GM12878 (cell line): ENCODE data around the gene GPM6B. TPM values are rescaled to one million over a fixed set of nuclear protein-coding genes. Genes with fewer than 3 reads are reported as not detected.
A peak's percentile ranks its signal among the peaks of the same experiment; 100 is the strongest.

ENCODE experiments used
- CREB1 ChIP-seq: IDR thresholded peaks from 2 replicates; pipeline ENCODE4 v1.6.1; 2012; ENCODE audit warnings: low read depth, mild to moderate bottlenecking, inconsistent platforms
- ETV6 ChIP-seq, 2 experiments: fragments of 450-650 bp in 1 of 2; IDR thresholded peaks in 1 of 2; conservative IDR thresholded peaks in 1 of 2; 2 replicates each; pipeline ENCODE4 v1.6.1; 2014; ENCODE audit warnings: antibody characterized with exemption in 1 of 2, borderline replicate concordance in 1 of 2, low read depth in 1 of 2, mild to moderate bottlenecking in 1 of 2, moderate library complexity in 1 of 2
- FOXM1 ChIP-seq: IDR thresholded peaks from 2 replicates; pipeline ENCODE4 v1.6.1; 2012; ENCODE audit warnings: low read depth, mild to moderate bottlenecking, inconsistent platforms, low read length, moderate library complexity
- HDAC2 ChIP-seq: fragments of 200-600 bp; sonication (generic); IDR thresholded peaks from 2 replicates; pipeline ENCODE4 v1.6.1; 2017
- NKRF ChIP-seq: fragments of 450-650 bp; conservative IDR thresholded peaks from 2 replicates; pipeline ENCODE4 v1.6.1; 2017; ENCODE audit warnings: mild to moderate bottlenecking, moderate library complexity
- RB1 ChIP-seq: fragments of 450-650 bp; formaldehyde crosslinking; IDR thresholded peaks from 2 replicates; pipeline ENCODE4 v1.6.1; 2017; ENCODE audit warnings: mild to moderate bottlenecking, borderline replicate concordance
- RELB ChIP-seq: fragments of 450-650 bp; IDR thresholded peaks from 2 replicates; pipeline ENCODE4 v1.6.1; 2017; ENCODE audit warnings: low read depth, mild to moderate bottlenecking, moderate library complexity
- REST ChIP-seq: IDR thresholded peaks from 2 replicates; pipeline ENCODE4 v1.6.1; 2012; ENCODE audit warnings: mild to moderate bottlenecking, low read depth, low read length
- RFX5 ChIP-seq: IDR thresholded peaks from 2 replicates; pipeline ENCODE4 v1.6.1; 2011; ENCODE audit warnings: low read depth, low read length, improper control_type of control experiment
- YBX1 ChIP-seq: fragments of 450-650 bp; IDR thresholded peaks from 2 replicates; pipeline ENCODE4 v1.6.1; 2016; ENCODE audit warnings: antibody characterized with exemption
- ZBTB4 ChIP-seq: fragments of 450-650 bp; formaldehyde crosslinking; IDR thresholded peaks from 2 replicates; pipeline ENCODE4 v1.4.0; 2022; ENCODE audit warnings: mild to moderate bottlenecking, moderate library complexity
- ZNF384 ChIP-seq: IDR thresholded peaks from 2 replicates; pipeline ENCODE4 v1.6.1; 2012; ENCODE audit warnings: low read depth, mild to moderate bottlenecking, low read length, improper control_type of control experiment, borderline replicate concordance
- ZNF592 ChIP-seq: fragments of 450-650 bp; IDR thresholded peaks from 2 replicates; pipeline ENCODE4 v1.6.1; 2017; ENCODE audit warnings: mild to moderate bottlenecking, moderate library complexity
- ZZZ3 ChIP-seq: IDR thresholded peaks from 2 replicates; pipeline ENCODE4 v1.6.1; 2011; ENCODE audit warnings: low read depth; ENCODE audit not compliant: control insufficient read depth, insufficient read length
- polyA plus RNA-seq, 11 experiments: library from polyadenylated mRNA; depleted of rRNA in 4 of 11; unstranded in 6 of 11; stranded (reverse) in 5 of 11; fragments of >200 nt; fragmentation: Nextera tagmentation in 4 of 11; fragmentation: Illumina TruSeq in 1 of 11; extraction: Ambion mirVana in 4 of 11; extraction: Trizol in 1 of 11; gene quantifications; 1 replicate in 1 of 11; 2 replicates in 10 of 11; pipeline versions ENCODE4 v1.2.1 to v1.2.3, GENCODE V29; 2011 to 2016; ENCODE audit warnings: inconsistent platforms in 2 of 11, missing spikeins in 2 of 11, low read depth in 1 of 11
- total RNA-seq, 4 experiments: library from RNA; depleted of rRNA in 3 of 4; stranded (reverse); fragments of >200 nt in 3 of 4; fragmentation: Illumina TruSeq in 1 of 4; extraction: Trizol in 1 of 4; gene quantifications; 2 replicates each; pipeline versions ENCODE4 v1.2.1 to v1.2.3, GENCODE V29; 2013 to 2021

GPM6B gene
- total and polyA plus RNA-seq, 10 of the 15 experiments (the other 5 are each of a cell fraction or from before 2014, with no cell fraction given), result 0.01 to 2.6 (median 0.37) TPM; not detected in 2

GRCh38 chrX:13750812-13751211 lies 66.1 kb downstream of the GPM6B start (continued):
- TF ChIP-seq ZNF592 (no peak), RFX5 (no peak), RELB (peak; percentile 44; the same call in 1 of the 2 replicates), FOXM1 (peak; percentile 36; the same call in 1 of the 2 replicates), HDAC2 (no peak), NKRF (no peak), ZZZ3 (no peak), YBX1 (peak; percentile 71; the same call in 1 of the 2 replicates), ZBTB4 (CRISPR knock-in tag) (no peak), REST (no peak), ZNF384 (no peak), CREB1 (no peak), RB1 (no peak; the same call in 1 of the 2 replicates), ETV6 (conservative IDR thresholded peaks at IDR 0.05 in 1 of 2, IDR thresholded peaks at IDR 0.05 in 1 of 2; ENCODE audit: borderline replicate concordance in 1 of 2, low read depth in 1 of 2) (peak in 1 of 2 experiments; percentile 81; a peak in 2 of 4 replicates)
